Fibroblast of pulmonary artery (primary cell): ENCODE results near the gene COX10.
A peak's percentile ranks its signal among the peaks of the same experiment; 100 is the strongest.

Source experiments
- DNase-seq: peaks from one replicate; pipeline ENCODE4 v3.0.0-alpha.2; 2010; ENCODE audit warnings: low read depth
- H3K4me3 ChIP-seq: replicated peaks from 2 replicates; pipeline ENCODE4 v1.5.1; 2011; ENCODE audit warnings: low read depth, mild to moderate bottlenecking, control low read depth, low read length, moderate library complexity
- CTCF ChIP-seq: IDR thresholded peaks from 2 replicates; pipeline ENCODE4 v1.5.1; 2011; ENCODE audit warnings: mild to moderate bottlenecking, control low read depth, low read length, inconsistent platforms; ENCODE audit errors: missing control alignments

COX10 gene

DNA sequence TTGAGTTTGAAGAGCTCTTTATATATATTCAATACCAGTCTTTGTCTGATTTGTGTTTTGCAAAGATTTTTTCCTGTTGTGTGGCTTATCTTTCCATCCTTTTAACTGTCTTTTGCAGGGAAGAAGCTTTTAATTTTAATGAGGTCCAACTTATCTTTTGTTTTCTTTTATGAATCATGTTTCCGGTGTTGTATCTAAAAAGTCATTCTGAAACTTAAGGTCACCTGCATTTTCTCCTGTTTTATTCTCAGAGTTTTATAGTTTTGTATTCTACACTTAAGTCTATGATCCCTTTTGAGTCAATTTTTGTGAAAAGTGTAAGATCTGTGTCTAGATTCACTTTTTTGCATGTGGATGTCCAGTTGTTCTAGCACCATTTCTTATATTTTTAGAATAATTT, 24.6 kb upstream of the COX10 start:
- no peak for DNase-seq
- no peak overlapping the region for H3K4me3 ChIP-seq
- no peak for TF ChIP-seq CTCF

DNA sequence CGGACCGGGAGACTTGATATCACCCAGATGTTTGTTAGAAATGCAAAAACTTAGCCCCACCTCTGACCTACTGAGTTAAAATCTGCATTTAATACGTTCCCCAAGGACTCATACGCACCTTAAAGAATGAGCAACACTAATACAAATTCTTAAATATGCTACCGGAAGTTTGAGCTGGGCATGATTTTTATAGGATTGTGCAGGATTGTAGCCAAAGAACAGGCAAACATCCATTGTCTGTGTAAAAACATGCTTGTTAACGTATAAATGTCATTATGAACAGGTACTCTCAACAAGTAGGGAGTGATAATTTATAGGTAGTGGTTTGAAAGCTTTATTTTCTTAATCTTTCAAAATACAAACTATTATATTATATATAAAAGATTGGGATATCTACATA, 22.3 kb upstream of the COX10 start:
- no peak for DNase-seq
- no peak for TF ChIP-seq CTCF

DNA sequence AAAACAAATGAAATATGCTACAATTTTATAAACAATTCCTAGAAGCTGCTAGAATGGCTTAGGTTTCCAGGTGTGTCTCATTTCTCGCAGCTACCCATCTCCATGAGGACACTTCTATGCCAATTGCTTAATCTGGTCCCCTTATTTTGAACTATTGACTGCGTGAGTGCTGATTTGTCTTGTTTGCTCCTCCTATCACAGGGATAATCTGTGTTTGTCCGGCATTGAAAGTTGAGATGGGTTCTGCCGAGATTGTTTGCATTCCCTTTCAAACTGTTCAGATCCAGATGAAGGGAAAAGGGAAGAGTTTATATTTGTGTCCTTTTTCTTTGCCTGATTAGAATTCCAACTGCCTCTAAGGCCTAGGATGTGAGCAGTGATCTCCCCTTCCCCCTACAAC, 21.7 kb upstream of the COX10 start:
- no peak for TF ChIP-seq CTCF
- H3K4me3 ChIP-seq: no peak overlapping the region
- no peak for DNase-seq

More for the DNA sequence above, 22.3 kb upstream of the COX10 start:
- H3K4me3 ChIP-seq: no peak overlapping the region

- DNase-seq: no peak
- no peak overlapping the region for H3K4me3 ChIP-seq
- peak; percentile 32 for TF ChIP-seq CTCF
Observed at GRCh38 chr17:14048169-14048568, 21.1 kb upstream of the COX10 start.

DNA sequence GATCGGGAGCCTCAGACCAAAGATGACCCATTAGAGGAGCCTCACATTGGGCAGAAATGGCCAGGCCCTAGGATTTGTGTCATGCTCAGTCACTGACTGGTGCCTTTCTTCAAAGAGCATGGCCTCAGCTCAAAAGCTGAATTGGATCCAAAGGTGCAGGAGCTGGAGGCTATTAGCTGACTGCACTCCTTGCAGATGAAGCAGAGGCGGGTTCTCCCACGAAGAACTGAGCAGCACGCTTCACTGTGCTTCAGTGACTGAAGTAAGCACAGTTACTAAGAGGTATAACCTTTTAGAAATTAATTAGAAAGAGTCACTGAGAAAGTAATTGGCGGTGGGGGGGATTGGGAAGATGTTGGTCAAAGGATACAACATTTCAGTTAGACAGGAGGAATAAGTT, 18.7 kb upstream of the COX10 start:
- no peak for DNase-seq
- TF ChIP-seq CTCF: no peak
- H3K4me3 ChIP-seq: no peak overlapping the region

DNA sequence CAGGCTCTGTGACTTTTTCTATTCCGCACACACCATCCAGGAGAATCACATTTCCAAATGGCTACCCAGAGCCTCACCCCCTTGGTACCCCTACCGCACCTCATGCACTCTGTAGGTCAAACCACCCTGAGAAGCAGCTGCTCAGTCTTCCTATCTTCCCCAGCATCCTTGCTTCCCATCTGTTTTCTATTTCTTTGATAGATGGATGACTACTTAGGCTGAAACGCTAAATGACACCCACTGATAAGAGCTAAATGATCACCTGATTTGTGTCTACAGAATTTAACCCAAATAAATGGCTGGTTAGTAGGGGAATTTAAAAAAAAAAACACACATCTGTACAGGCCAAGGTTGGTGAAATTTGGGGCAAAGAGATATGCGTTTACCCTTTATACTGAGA, 17.6 kb upstream of the COX10 start:
- no peak for DNase-seq
- TF ChIP-seq CTCF: no peak
- H3K4me3 ChIP-seq: no peak overlapping the region

DNA sequence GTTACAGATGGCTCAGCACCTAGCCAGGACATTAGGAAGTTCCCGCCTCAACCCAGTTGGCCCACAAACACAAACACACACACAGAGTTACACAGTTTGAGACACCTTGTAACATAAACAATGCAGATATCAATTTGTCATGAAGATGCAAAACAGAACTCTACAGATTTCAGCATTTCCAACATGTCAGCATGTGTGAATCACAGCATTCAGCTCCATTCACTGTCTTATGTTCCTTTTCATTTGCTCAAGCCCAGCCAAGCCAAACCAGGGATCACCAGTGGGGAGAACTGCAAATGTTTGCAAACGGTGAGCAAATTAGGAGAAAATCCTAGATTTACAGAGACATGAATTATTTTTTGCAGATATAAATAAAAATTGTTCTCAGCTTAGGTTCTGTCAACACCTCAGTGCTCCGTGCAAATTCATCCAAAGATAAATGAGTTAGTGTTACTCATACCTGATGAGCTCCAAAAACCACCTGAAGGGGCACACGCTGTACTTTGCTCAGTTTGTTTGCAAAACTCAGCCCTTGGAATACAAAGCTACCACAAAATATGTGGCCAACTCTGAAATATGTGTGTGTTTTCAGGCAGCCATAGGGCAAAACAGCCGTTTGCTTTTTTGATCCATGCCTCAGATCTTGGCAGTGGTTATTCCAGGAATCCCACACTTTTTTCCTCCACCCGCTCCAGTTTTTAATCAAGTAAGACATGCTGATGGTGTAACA, 16.3 kb upstream of the COX10 start:
- H3K4me3 ChIP-seq: no peak overlapping the region
- no peak for DNase-seq
- no peak for TF ChIP-seq CTCF
